ENCODE results near the gene SH3BP4.

SH3BP4 gene

GRCh38 chr2:234997389-234997788 is 45.6 kb downstream of the SH3BP4 start:
- DNase-seq, result no peak

GRCh38 chr2:234998404-234999211 is 46.8 kb downstream of the SH3BP4 start:
- no peak for DNase-seq

DNA sequence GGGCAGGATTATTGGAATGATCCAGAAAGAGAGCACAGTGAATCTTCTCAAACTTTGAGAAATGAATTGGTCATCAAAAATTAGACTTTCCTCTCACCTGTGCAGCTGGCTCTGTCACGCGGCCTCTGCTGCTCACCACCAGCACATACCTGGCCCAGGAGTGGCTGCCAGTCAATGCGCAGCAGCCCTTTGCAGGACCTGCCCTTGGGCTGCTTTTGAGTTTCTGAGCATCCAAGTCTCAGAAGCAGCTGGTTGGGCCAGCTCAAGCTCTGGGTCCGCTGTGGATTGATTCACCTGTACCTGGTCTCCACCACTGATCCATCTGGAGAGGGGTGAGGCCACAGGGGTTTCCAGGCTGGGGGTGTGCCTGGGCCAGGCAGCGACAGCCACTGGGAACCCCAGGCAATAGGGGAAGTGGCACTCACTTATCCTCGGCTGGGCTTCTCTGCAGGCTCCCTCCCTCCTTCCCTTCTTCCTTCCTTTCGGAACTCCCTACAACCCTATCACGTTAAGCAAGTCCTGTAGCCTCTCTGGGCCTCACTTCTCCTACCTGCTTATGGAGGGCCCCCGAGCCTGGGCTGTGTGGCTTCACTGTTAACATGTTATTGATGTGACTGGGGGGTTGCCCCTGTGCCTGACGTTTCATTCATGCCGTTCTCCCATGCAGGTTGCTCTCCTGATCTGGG is 48.1 kb downstream of the SH3BP4 start:
- DNase-seq, result no peak

GRCh38 chr2:235000426-235001236 is 48.8 kb downstream of the SH3BP4 start:
- DNase-seq, result no peak

DNA sequence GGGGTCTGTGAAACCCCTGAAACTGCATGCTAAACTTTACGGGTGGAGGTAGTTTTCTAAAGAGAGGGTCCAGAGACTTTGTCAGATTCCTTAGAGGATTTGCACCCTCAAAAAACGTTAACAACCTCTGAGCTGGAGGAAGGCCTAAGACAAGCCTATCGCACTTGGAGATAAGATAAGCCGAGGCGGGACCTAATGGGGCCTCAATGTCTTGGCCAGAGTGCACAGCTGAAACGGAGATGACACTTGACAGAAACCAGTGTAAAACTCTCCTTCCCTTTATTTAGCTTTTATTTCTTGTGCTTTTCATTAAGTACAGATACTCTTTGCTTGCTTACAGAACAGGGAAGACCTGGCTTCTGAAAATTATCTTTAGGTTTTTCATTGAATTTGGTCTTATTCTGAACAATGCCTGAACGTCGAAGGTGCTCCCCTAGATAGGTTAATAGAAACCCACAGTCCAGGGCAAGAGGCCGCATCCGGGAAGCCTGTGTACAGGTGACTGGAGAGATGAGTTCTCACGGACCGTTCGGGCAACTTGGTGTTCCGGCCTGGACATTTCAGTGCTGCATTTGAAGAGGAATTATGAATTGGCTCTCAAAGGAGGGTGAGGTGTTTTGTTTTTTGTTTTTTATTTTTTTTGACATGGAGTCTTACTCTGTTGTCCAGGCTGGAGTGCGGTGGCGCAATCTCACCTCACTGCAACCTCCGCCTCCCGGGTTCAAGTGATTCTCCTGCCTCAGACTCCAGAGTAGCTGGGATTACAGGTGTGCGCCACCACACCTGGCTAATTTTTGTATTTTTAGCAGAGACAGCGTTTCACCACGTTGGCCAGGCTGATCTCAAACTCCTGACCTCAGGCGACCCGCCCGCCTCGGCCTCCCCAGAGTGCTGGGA is 49.7 kb downstream of the SH3BP4 start:
- no peak for DNase-seq

- DNase-seq, result no peak
These were observed 50.6 kb downstream of the SH3BP4 start for GRCh38 chr2:235002198-235003095.

DNA sequence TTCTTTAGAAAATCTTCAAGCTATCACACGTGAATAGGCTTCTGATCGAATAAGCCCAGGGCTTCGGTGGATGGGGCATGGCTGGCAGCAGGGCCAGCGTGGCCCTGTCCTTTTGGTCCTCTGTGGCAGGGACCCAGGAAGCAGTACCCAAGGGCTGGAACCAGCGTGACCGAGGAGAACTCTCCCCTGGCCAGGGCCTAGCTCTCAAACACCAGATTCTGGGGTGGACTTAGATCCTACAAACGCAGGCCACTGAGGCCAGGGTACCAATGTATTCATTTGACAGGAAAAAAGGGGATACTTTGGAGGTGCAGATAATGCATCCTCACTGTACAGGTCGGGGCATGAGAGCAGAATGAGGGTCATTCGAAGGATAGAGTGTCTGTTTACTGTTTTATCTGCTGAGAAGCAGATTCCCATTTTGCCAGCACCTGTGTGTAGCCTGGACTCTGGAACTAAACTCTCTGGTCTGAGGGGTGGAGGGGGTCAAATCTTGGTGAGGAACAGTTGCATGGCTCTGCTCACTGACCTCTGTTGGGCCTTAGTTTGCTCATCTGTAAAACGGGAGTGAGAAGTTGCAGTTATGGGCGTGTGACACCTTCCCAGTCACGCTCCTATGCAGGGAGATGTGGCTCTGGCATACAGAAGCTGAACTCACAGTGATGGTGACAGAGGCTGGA is 51.4 kb downstream of the SH3BP4 start:
- DNase-seq, result no peak

- DNase-seq, result no peak
These were observed 52.6 kb downstream of the SH3BP4 start for GRCh38 chr2:235004329-235004903.

- no peak for DNase-seq
These were observed 53.2 kb downstream of the SH3BP4 start for GRCh38 chr2:235005023-235005422.

GRCh38 chr2:235005603-235006259 is 53.9 kb downstream of the SH3BP4 start:
- peak in 40 of 51 donors; percentile 11 to 86 (median 60) for DNase-seq

GRCh38 chr2:235006461-235006860 is 54.6 kb downstream of the SH3BP4 start:
- DNase-seq, result no peak

- DNase-seq, result no peak
These were observed 55.2 kb downstream of the SH3BP4 start for GRCh38 chr2:235006986-235007385.

- DNase-seq, result no peak
These were observed 56.0 kb downstream of the SH3BP4 start for GRCh38 chr2:235007664-235008457.

DNA sequence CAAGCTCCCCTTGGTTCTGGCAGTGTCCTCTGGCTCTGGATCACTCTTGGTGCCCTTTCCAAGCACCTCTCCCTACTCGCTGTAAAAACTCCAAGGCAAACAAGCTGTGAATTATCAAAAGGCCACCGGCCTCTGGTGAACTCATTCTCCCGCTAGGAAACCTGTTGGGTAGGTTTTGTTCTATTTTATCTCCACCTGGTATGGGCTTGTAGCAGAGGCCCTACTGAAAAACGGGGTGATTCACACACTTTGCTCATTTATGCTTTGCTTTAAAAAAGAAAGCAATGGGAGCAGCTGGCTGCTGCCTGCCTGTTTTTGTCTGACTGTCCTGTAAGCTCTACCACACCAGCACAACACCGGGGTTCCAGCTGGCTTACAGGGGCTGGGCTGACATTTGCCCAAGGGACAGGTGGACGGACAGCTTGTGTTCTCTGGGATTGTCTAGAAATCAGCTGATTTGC is 56.8 kb downstream of the SH3BP4 start:
- no peak for DNase-seq

GRCh38 chr2:235009081-235009480 is 57.3 kb downstream of the SH3BP4 start:
- no peak for DNase-seq

- no peak for DNase-seq
These were observed 58.4 kb downstream of the SH3BP4 start for GRCh38 chr2:235010117-235010714.

DNA sequence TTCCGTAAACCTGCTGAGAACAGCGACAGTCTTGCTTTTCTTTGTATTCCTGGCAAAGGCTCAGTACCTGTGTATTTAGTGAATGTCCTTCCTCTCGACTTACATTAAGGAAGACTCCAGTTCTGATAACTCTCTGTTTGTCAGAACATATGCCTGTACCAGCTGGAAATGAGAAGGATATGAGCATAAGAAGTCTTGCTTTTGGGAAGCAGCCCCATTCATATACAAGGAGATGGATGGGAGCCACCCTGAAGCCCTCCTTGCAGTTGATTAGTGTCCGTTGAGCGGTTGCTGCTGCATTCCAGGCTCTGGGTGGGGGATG is 59.8 kb downstream of the SH3BP4 start:
- peak in 1 of 51 donors; percentile 41 for DNase-seq
